Caco-2 (cell line): ENCODE data around the gene WRAP73. TPM values are rescaled to one million over a fixed set of nuclear protein-coding genes. Genes with fewer than 3 reads are reported as not detected.

Experiments used
- BruUV-seq: library from RNA; stranded (reverse); fragments of 400-500 nt; replicated peaks from 2 replicates; lab custom pipeline; 2021; lab: Mats Ljungman, UMichigan
- CTCF ChIA-PET: fragments of 300-600 bp; sonication (Branson Sonifier 250); formaldehyde crosslinking; loops from one replicate; lab custom pipeline; 2022; ENCODE audit warnings: antibody characterized with exemption; lab: Charles Lee
- POLR2A ChIA-PET: fragments of 300-600 bp; sonication (Branson Sonifier 250); formaldehyde crosslinking; loops from one replicate; lab custom pipeline; 2022; ENCODE audit warnings: antibody characterized with exemption; lab: Charles Lee
- DNase-seq, 2 experiments: peaks; one replicate each; pipeline versions ENCODE4 v3.0.0 to v3.0.0-alpha.2; 2020 to 2022
- H3K27me3 ChIP-seq: replicated peaks from 2 replicates; pipeline ENCODE4 v1.6.0; 2011; ENCODE audit warnings: low read length; ENCODE audit not compliant: control insufficient read depth, insufficient read depth
- H3K36me3 ChIP-seq: 2 replicates; pipeline ENCODE4 v1.5.1; 2011; ENCODE audit warnings: low read length; ENCODE audit not compliant: control insufficient read depth, insufficient read depth
- H3K4me1 ChIP-seq: fragments of 250-450 bp; sonication (Bioruptor Pico); 2 replicates; pipeline ENCODE4 v1.5.1; 2020; ENCODE audit warnings: mild to moderate bottlenecking
- H3K4me3 ChIP-seq: 2 replicates; pipeline ENCODE4 v1.5.1; 2011; ENCODE audit warnings: low read depth, mild to moderate bottlenecking, control low read depth, low read length
- H3K9me3 ChIP-seq: fragments of 250-450 bp; sonication (Bioruptor Pico); 2 replicates; pipeline ENCODE4 v1.5.1; 2020; ENCODE audit warnings: mild to moderate bottlenecking, moderate library complexity
- H3K27ac Mint-ChIP-seq: one replicate; pipeline ENCODE4 v1.8.0; 2022; ENCODE audit warnings: mixed read lengths; ENCODE audit not compliant: unreplicated experiment
- H3K27me3 Mint-ChIP-seq: one replicate; pipeline ENCODE4 v1.8.0; 2022; ENCODE audit warnings: mixed read lengths; ENCODE audit not compliant: insufficient read depth, unreplicated experiment
- H3K36me3 Mint-ChIP-seq: one replicate; pipeline ENCODE4 v1.8.0; 2022; ENCODE audit warnings: mild to moderate bottlenecking, mixed read lengths; ENCODE audit not compliant: insufficient read depth, unreplicated experiment
- H3K4me1 Mint-ChIP-seq: one replicate; pipeline ENCODE4 v1.8.0; 2022; ENCODE audit warnings: low read depth, mixed read lengths; ENCODE audit not compliant: unreplicated experiment
- H3K4me3 Mint-ChIP-seq: one replicate; pipeline ENCODE4 v1.8.0; 2022; ENCODE audit warnings: mild to moderate bottlenecking, moderate library complexity, mixed read lengths; ENCODE audit not compliant: unreplicated experiment
- H3K9me3 Mint-ChIP-seq: one replicate; pipeline ENCODE4 v1.8.0; 2022; ENCODE audit warnings: mixed read lengths; ENCODE audit not compliant: unreplicated experiment
- intact Hi-C: fragments of 100-400 bp; cut with micrococcal nuclease; formaldehyde crosslinking; loops from one replicate; pipeline ENCODE4 v1.10.0; 2022; ENCODE audit not compliant: unreplicated experiment
- total RNA-seq: library from RNA; stranded (reverse); gene quantifications from 2 replicates; pipeline ENCODE4 v1.2.3, GENCODE V29; 2022
- TF ChIP-seq, protein P1 (sequence below), 2 experiments: fragments of 200-600 bp in 1 of 2; IDR thresholded peaks; 1 replicate in 1 of 2; 2 replicates in 1 of 2; pipeline versions ENCODE4 v1.5.1 to v1.8.0; 2011 to 2022; ENCODE audit warnings: antibody characterized with exemption in 1 of 2, control low read depth in 1 of 2, inconsistent platforms in 1 of 2, low read depth in 1 of 2, low read length in 1 of 2, mild to moderate bottlenecking in 1 of 2, moderate library complexity in 1 of 2; ENCODE audit not compliant: insufficient read depth in 1 of 2, severe bottlenecking in 1 of 2, unreplicated experiment in 1 of 2

Gene WRAP73
- total RNA-seq, 1 experiment from 2014 or later, result 31.6 TPM

DNA sequence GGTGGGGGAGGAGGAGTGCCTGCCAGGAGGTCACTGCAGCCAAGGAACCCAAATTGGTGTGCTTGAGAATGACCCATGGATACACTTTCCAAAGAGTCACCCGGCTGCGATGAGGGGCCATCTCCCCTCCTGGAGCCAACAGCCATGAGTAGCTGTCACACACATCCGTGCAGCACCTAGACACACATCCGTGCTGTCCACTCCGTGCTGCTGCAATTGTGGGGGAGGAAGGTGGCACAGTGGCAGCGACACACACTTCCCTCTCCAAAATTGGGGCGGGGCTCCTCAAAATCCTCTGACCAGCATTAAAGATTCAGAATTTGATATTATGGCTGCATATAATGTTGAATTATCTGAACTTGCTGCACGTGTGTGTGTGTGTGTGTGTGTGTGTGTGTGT, 18.2 kb upstream of the WRAP73 start:
- intact Hi-C loops, result no loop called here
- CTCF ChIA-PET, result no interaction called here

DNA sequence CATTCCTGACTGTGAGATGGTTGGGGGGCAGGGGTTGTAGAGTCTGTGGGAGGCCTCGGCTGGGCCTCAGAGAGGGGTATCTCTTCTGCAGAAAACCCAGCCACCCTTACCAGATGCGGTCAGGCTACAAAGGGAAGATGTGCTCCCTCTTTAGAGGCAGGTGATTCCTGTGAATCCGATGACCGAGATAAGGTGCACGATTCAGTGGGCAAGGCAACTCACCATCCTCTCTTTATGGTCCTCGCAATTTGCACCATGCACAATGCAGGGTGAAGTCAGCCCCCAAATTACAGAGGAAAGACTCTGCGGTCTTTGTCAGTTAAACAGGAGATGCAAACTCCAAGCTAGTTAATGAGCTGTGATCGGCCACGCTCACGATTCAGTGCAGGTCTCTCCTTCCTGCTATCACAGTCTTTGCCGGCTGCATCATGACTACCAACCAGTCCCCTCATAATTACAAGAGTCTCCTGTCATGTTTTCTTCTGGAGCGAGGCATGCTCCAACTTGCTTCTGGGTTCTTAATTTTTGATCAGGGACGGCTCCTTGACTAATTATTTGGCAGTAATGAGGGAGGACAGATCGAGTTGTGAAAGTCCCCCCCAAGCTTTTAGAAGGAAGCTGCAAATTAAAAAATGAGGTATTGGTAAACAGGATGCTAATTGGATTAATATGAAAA, 14.9 kb upstream of the WRAP73 start:
- no peaks in the 10 kb centered on the region for H3K36me3 Mint-ChIP-seq
- no peaks in the 10 kb centered on the region for H3K36me3 ChIP-seq
- ChIA-PET POLR2A (no interaction called here), CTCF (interaction anchor here (0.5 kb wide), 1 partner anchor 69 kb away, joined by 3 read pairs; no protein-coding TSS in a partner anchor)
- H3K27me3 ChIP-seq, result no peaks in the 10 kb centered on the region
- H3K9me3 Mint-ChIP-seq, result no peaks in the 10 kb centered on the region
- H3K4me1 ChIP-seq, result no peaks in the 10 kb centered on the region
- no peak overlapping the region for H3K4me3 Mint-ChIP-seq
- no TSS peak for BruUV-seq
- H3K4me3 ChIP-seq, result no peak overlapping the region
- no peaks in the 10 kb centered on the region for H3K27me3 Mint-ChIP-seq
- TF ChIP-seq, protein P1, sequence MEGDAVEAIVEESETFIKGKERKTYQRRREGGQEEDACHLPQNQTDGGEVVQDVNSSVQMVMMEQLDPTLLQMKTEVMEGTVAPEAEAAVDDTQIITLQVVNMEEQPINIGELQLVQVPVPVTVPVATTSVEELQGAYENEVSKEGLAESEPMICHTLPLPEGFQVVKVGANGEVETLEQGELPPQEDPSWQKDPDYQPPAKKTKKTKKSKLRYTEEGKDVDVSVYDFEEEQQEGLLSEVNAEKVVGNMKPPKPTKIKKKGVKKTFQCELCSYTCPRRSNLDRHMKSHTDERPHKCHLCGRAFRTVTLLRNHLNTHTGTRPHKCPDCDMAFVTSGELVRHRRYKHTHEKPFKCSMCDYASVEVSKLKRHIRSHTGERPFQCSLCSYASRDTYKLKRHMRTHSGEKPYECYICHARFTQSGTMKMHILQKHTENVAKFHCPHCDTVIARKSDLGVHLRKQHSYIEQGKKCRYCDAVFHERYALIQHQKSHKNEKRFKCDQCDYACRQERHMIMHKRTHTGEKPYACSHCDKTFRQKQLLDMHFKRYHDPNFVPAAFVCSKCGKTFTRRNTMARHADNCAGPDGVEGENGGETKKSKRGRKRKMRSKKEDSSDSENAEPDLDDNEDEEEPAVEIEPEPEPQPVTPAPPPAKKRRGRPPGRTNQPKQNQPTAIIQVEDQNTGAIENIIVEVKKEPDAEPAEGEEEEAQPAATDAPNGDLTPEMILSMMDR (IDR thresholded peaks at IDR 0.05; ENCODE audit: insufficient read depth in 1 of 2, low read depth in 1 of 2, low read length in 1 of 2, severe bottlenecking in 1 of 2, unreplicated experiment in 1 of 2), result no peak
- H3K4me1 Mint-ChIP-seq, result no peaks in the 10 kb centered on the region
- intact Hi-C loops, result no loop called here
- H3K27ac Mint-ChIP-seq, result no peak overlapping the region
- no peaks in the 10 kb centered on the region for H3K9me3 ChIP-seq
- DNase-seq, result no peak

More for the DNA sequence above, 18.2 kb upstream of the WRAP73 start:
- BruUV-seq, result no TSS peak
- no peaks in the 10 kb centered on the region for H3K9me3 Mint-ChIP-seq
- H3K4me3 Mint-ChIP-seq, result no peak overlapping the region
- Histone ChIP-seq H3K27me3 (no peaks in the 10 kb centered on the region), H3K9me3 (no peaks in the 10 kb centered on the region), H3K4me1 (no peaks in the 10 kb centered on the region), H3K4me3 (no peak overlapping the region), H3K36me3 (no peaks in the 10 kb centered on the region)
- TF ChIP-seq, protein P1 (IDR thresholded peaks at IDR 0.05; ENCODE audit: insufficient read depth in 1 of 2, low read depth in 1 of 2, low read length in 1 of 2, severe bottlenecking in 1 of 2, unreplicated experiment in 1 of 2), result no peak
- POLR2A ChIA-PET, result no interaction called here
- H3K4me1 Mint-ChIP-seq, result peaks cover under 1% of the 10 kb centered on the region
- DNase-seq, result no peak
- no peaks in the 10 kb centered on the region for H3K36me3 Mint-ChIP-seq
- H3K27ac Mint-ChIP-seq, result no peak overlapping the region
- H3K27me3 Mint-ChIP-seq, result no peaks in the 10 kb centered on the region

DNA sequence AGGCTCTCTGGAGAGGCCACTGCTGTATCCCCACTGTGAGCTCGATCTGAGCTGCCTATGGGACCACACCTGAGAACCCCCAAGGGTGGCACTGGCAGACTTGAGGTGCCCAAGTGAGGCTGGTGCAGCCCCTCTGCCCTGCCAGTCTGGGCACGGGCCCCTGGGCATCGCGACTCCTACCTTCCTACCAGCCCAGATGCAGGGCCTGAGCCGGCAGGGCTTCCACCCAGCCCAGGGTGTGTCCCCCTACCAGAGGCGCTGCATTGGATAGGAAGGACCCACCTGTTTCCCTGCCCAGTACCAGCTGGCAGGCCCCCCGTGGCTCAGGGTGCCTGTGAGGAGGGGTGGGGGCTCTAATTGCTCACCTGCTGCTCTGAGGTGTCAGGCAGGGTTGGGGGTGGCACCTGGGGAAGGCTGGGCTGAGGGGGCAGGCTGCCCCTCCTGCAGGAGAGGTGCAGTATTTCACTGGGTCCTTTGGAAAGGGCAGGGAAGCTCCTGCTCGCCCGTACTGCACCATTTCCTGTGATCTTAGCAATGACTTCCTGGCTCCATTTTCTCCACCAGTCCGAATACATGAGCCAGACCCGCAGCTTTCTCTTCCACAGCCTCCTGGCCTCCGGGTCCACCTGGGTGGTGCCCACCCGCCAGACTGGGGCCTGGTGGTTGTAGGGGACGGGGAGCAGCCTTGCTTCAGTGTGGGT, 14.2 kb upstream of the WRAP73 start:
- Histone ChIP-seq H3K27me3 (no peaks in the 10 kb centered on the region), H3K36me3 (no peaks in the 10 kb centered on the region), H3K4me1 (no peaks in the 10 kb centered on the region), H3K4me3 (no peak overlapping the region), H3K9me3 (no peaks in the 10 kb centered on the region)
- no peaks in the 10 kb centered on the region for H3K27me3 Mint-ChIP-seq
- H3K27ac Mint-ChIP-seq, result no peak overlapping the region
- no peak for DNase-seq
- no peaks in the 10 kb centered on the region for H3K4me1 Mint-ChIP-seq
- intact Hi-C loops, result no loop called here
- no peak overlapping the region for H3K4me3 Mint-ChIP-seq
- ChIA-PET CTCF (interaction anchor here (0.5 kb wide), 1 partner anchor 70 kb away, joined by 3 read pairs; no protein-coding TSS in a partner anchor), POLR2A (no interaction called here)
- H3K36me3 Mint-ChIP-seq, result no peaks in the 10 kb centered on the region
- TF ChIP-seq, protein P1 (IDR thresholded peaks at IDR 0.05; ENCODE audit: insufficient read depth in 1 of 2, low read depth in 1 of 2, low read length in 1 of 2, severe bottlenecking in 1 of 2, unreplicated experiment in 1 of 2), result no peak
- BruUV-seq, result no TSS peak
- no peaks in the 10 kb centered on the region for H3K9me3 Mint-ChIP-seq
